HL-60 (cell line): Measurements from ENCODE around the gene XRCC4.

ENCODE experiments used
- DNase-seq, 2 experiments: peaks; one replicate each; pipeline ENCODE4 v3.0.0-alpha.2; 2010 to 2020; ENCODE audit warnings: low read depth in 1 of 2, low spot score in 1 of 2
- H3K27ac ChIP-seq: fragments of 250-450 bp; sonication (Bioruptor Pico); replicated peaks from 2 replicates; pipeline ENCODE4 v1.5.1; 2020; ENCODE audit warnings: mild to moderate bottlenecking, moderate library complexity
- H3K27me3 ChIP-seq: fragments of 250-450 bp; sonication (Bioruptor Pico); 2 replicates; pipeline ENCODE4 v1.5.1; 2021; ENCODE audit warnings: mild to moderate bottlenecking, moderate library complexity; ENCODE audit not compliant: insufficient read depth, poor library complexity, severe bottlenecking
- H3K4me3 ChIP-seq: replicated peaks from 2 replicates; pipeline ENCODE4 v1.5.1; 2011; ENCODE audit warnings: mild to moderate bottlenecking, control low read depth, low read length; ENCODE audit not compliant: insufficient read depth
- CTCF ChIP-seq: IDR thresholded peaks from one replicate; pipeline ENCODE4 v1.5.1; 2011; ENCODE audit warnings: low read length, control low read depth, inconsistent platforms; ENCODE audit not compliant: insufficient read depth
- GABPA ChIP-seq: IDR thresholded peaks from 2 replicates; pipeline ENCODE4 v1.6.1; 2012; ENCODE audit warnings: low read depth
- POLR2AphosphoS5 ChIP-seq: IDR thresholded peaks from 2 replicates; pipeline ENCODE4 v1.6.1; 2012; ENCODE audit warnings: low read depth
- SPI1 ChIP-seq: IDR thresholded peaks from 2 replicates; pipeline ENCODE4 v1.6.1; 2012; ENCODE audit warnings: low read depth, mild to moderate bottlenecking, borderline replicate concordance
- TF ChIP-seq, protein P1 (sequence below): IDR thresholded peaks from 2 replicates; pipeline ENCODE4 v1.6.1; 2012; ENCODE audit warnings: low read depth; ENCODE audit not compliant: insufficient replicate concordance

Gene XRCC4

DNA sequence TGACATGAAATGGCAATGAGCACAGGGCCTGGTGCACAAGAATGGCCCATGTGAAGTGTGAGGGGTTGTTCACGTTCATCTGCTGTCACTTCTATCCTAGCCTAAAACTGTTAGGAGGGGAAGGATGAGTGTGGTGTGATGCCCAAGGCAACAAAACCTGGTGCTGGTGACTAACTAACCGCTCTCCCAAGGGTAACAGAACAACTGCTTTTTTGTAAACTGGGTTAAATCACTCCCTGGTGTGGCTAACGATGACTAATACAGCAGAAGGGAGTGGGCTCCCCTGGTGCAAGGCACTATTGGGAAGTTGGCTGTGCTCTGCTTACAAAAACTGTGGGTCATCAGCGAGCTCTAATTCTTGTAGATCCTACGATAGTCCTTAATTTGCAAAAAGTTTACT is 291.0 kb downstream of the XRCC4 start:
- TF ChIP-seq SPI1 (no peak), GABPA (no peak)
- peak; percentile 54 to 61 for DNase-seq
- H3K4me3 ChIP-seq: no peak overlapping the region

DNA sequence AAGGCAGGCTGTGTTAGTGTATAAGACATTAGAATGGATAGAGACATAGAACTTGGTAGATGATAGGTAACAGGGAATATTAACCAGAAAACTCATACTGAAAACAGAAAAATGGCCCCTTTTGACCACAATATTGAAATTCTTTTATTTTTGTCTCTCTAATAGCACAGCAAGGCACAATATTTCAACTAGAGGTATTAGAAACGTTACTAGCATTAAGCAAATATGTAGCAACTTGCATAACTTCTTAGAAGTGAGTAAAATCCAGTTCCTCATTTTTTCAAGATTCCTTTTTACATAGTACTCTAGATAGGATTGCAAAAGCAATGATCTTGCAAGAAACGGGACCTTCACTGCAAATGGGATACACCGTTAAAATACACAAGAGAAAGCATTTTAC is 291.5 kb downstream of the XRCC4 start:
- H3K27ac ChIP-seq: peak overlapping the region; percentile 70
- H3K27me3 ChIP-seq: no peaks in the 10 kb centered on the region
- peak; percentile 90 for TF ChIP-seq SPI1
- TF ChIP-seq CTCF: no peak
- H3K4me3 ChIP-seq: no peak overlapping the region
- DNase-seq: peak; percentile 18 to 35

More for the DNA sequence above, 291.0 kb downstream of the XRCC4 start:
- H3K27ac ChIP-seq: peak overlapping the region; percentile 70
- H3K27me3 ChIP-seq: no peaks in the 10 kb centered on the region

DNA sequence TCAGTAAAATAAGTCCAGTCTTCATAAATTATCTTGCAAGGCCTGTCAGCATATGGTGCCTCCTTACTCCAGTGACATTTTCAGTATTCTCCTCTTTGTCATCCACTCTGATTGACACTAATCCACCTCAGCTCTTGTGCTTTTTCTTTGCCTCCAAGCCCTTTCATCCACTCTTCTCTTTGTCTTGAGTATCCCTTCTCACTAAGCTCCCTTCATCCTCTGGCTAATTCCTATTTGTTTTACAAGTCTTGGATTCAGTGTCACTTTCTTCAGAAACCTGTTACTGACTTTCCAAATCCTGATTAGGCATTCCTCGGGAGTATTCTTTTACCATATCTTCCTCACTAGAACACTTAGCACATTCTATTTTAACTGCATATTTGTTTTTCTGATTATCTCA is 293.6 kb downstream of the XRCC4 start:
- TF ChIP-seq GABPA (no peak), POLR2AphosphoS5 (no peak), CTCF (no peak), SPI1 (no peak)
- TF ChIP-seq, protein P1, sequence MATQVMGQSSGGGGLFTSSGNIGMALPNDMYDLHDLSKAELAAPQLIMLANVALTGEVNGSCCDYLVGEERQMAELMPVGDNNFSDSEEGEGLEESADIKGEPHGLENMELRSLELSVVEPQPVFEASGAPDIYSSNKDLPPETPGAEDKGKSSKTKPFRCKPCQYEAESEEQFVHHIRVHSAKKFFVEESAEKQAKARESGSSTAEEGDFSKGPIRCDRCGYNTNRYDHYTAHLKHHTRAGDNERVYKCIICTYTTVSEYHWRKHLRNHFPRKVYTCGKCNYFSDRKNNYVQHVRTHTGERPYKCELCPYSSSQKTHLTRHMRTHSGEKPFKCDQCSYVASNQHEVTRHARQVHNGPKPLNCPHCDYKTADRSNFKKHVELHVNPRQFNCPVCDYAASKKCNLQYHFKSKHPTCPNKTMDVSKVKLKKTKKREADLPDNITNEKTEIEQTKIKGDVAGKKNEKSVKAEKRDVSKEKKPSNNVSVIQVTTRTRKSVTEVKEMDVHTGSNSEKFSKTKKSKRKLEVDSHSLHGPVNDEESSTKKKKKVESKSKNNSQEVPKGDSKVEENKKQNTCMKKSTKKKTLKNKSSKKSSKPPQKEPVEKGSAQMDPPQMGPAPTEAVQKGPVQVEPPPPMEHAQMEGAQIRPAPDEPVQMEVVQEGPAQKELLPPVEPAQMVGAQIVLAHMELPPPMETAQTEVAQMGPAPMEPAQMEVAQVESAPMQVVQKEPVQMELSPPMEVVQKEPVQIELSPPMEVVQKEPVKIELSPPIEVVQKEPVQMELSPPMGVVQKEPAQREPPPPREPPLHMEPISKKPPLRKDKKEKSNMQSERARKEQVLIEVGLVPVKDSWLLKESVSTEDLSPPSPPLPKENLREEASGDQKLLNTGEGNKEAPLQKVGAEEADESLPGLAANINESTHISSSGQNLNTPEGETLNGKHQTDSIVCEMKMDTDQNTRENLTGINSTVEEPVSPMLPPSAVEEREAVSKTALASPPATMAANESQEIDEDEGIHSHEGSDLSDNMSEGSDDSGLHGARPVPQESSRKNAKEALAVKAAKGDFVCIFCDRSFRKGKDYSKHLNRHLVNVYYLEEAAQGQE: no peak
- no peak overlapping the region for H3K4me3 ChIP-seq
- DNase-seq: no peak
- no peak overlapping the region for H3K27ac ChIP-seq
- no peaks in the 10 kb centered on the region for H3K27me3 ChIP-seq

DNA sequence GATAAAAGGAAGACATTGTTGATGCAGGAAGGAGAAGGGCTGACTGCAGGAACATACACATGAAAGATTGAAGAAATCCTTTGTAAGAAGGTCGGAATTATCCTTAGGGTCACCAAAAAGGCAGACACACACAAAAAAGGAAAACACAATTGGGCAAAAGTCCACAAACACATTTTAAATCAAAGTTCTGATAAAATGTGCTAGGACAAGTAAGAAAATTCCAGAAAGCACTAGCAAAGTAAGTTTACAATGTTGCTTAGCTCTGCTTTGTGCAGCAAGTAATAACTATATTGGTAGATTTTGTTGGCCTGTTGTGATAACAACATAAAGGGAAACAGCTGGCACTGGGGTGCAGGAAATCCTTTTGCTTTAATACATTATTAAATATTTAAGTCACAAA is 294.4 kb downstream of the XRCC4 start:
- Histone ChIP-seq H3K27ac (no peak overlapping the region), H3K4me3 (no peak overlapping the region), H3K27me3 (no peaks in the 10 kb centered on the region)
- DNase-seq: no peak
- TF ChIP-seq POLR2AphosphoS5: no peak
- no peak for TF ChIP-seq SPI1
- no peak for TF ChIP-seq GABPA
- TF ChIP-seq, protein P1: no peak
- no peak for TF ChIP-seq CTCF
